ENCODE data around the gene PHF19.

PHF19 gene

DNA sequence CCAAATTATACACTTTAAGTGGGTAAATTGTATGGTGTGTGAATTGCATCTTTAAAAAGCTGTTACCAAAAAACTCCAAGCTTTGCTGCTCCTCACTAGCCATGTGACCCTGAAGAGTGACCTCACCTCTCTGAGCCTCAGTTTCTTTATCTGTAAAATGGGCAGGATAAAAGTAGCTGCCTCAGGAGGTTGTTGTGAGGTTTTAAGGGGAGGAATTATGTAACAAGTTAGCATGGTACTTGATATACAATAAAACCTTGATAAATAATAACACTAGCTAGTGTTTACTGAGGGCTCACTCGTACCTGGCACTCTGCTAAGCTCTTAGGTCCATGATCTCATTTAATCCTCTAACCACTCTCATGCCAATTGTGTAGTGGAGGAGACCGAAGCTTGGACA lies 19.0 kb upstream of the PHF19 start:
- DNase-seq: no peak
- intact Hi-C loops (cut with DNase I): no loop called here

DNA sequence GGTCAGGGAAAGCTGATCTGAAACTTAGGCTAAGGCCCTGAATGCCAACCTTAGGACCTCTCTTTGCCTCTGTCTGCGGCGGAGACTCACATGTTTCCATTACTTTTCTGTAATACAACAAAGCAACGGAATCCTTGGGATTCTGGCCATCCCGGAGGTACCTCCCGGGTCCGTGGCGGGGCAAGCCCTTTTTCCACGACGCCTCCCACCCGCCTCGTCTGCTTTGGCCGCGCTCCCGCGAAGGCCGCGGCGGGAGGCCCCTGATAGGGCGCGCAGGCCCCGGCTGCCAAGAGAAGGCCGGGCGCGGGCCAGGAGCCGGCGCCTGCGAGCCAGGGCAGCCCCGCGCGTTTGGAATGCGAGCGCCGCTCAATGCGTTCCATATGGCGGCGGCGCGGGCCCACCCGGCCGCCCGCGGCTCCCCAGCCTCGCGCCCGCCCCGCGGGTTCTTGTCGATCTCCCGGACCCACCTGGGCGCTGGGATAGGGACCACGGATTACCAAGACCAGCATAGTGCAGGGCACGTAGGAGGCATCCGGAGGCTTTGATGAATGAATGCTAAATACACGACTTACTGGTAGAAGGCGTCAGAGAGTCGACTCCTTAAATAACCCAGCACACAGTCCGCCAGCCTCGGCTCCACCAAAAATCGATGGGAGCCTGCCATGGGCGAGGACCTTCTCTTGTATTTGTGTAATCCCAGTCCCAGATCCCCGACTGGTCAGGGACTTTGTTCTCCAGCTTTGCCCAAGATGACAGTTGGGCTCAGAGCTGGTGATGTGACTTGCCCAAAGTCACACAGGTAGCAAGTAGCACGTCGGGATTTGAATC lies 17.5 kb upstream of the PHF19 start:
- DNase-seq: peak in 17 of 42 donors; percentile 17 to 68 (median 31)
- intact Hi-C loops (cut with DNase I): no loop called here

DNA sequence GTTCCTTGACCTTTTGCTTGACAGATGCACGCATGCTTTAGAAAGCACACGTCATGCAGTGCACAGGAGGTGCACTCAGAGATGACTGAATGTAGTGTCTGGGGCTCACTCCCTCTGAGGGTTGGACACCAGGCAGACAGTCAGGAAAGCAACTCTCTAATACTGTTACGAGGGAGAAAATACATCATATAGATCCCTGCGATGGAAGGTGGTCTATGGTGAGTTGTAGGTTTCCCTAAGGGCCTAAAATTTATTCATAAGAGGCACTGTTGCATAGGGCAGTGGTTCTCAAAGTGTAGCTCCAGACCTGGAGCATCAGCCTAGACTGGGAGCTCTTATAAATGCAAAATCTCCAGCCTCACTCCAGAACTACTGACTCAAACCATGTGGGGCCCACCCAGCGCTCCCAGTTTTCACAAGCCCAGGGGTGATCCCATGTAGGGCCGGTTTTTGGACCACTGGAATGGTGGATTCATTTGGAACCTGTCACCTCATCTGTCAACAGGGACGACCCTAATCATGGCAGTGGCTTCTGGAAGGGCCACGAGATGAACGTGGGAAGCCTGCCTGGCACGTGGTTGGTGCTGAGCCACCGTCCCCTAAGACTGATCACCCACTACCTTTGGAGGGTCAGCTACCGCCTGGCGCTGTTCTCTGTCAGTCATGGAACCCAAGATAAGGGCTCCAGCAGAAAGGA lies 16.8 kb upstream of the PHF19 start:
- DNase-seq: no peak
- intact Hi-C loops (cut with DNase I): no loop called here

DNA sequence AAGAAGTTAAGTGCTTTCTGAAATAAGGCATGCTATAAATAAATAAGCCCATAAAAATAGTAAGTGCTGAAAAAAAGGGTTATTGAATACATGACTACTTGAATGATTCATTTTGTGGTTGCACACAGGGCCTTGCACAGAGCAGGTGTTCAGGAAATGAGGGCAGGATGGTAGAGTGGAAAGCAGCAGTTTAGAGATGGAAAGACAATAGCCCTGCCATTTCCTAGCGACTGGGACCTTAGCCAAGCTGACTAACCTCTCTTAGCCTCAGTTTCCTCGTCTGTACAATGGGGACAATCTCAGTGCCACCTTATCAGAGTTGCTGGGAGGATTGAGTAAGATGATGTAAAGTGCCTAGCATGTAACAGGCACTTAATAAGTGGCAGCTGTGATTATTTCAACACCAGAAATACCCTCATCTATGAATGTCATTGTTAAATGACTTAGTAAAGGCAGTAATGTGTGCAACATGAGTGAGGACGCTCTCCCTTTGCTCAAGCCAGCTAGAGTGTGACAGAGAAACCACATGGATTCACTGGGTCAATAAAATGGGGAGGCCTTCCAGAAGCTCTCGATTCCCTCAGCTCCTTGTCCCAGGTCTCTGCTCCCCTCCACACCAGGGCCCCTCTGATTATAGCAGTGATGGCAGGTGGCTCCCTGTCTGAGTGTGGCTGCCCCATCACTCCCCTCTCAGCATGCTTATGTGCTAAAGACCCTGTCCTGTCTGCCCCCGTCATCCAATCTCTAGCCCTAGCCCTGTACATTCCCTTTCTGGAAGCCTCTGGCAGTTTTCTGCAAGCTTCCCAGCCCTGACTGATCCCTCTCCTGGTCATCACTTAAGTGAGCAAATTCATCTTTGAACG lies 16.0 kb upstream of the PHF19 start:
- intact Hi-C loops (cut with DNase I): no loop called here
- no peak for DNase-seq

DNA sequence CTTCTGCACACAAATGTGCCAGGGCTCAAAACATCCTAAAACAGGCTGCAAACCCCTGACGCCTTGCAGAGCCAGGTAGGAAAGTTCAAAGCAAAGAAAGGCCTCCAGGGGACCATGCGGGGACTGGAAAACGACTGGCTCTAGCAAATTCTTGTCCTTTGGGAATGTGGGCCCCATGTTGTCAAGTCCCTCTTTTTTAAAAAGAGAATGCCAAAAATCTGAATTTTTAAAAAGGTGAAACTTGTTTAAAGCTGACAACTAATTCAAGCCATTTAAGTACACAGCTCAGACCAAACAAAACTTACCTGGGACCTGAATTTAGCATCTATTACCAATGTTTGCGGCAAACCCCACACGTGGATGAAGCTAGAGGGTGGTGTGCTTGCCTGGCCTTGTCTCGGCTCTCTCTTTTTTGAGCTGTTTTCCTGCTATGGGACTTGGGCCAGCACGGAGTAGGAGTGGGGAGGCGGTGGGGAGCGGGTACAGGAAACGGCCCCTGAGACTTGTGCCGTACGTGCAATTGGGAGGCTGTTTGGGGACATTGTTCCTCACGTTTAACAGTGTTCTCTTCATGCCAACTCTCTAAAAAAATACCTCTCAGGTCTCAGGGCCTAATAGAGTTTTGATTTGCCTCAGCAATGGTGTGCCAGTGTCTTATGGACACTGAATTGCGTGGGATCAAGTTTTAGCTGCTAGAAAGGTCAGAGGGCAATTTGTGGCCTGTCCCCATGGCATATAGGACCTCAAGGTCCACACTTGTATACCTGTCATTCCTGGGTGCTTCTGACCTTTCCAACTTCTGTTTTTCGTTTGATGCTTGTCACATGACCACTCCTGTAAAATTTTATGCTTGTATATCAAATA lies 15.1 kb upstream of the PHF19 start:
- no peak for DNase-seq
- intact Hi-C loops (cut with DNase I): no loop called here

DNA sequence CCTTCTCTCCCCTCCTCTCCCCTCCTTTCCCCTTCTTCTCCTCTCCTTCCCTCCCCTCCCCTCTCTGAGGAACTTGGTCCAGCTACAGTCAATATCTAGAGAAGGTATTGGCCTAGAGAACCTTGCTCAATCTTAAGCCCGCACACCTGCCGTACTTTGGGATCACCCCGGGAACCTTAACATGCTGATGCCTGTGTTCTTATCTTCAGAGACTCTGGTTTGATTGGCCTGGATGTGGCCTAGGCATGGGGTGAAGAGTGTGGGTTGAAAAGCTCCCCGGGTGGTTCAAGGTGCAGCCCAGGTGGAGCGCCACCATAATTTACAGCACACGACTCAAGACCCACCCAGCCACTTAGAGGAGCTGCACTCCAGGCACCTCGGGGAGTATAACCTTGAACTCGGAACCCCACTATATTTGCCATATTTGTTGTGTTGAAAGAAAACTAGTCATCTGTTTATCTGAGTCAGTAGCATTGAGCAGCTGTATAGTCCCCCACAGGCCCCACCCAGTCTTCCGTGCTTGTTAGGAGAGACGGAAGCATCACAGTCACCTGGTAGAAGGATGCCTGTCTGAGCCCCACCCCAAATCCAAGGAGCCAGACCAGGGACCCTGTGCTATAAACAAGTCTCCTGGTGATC lies 14.4 kb upstream of the PHF19 start:
- intact Hi-C loops (cut with DNase I): no loop called here
- DNase-seq: no peak

DNA sequence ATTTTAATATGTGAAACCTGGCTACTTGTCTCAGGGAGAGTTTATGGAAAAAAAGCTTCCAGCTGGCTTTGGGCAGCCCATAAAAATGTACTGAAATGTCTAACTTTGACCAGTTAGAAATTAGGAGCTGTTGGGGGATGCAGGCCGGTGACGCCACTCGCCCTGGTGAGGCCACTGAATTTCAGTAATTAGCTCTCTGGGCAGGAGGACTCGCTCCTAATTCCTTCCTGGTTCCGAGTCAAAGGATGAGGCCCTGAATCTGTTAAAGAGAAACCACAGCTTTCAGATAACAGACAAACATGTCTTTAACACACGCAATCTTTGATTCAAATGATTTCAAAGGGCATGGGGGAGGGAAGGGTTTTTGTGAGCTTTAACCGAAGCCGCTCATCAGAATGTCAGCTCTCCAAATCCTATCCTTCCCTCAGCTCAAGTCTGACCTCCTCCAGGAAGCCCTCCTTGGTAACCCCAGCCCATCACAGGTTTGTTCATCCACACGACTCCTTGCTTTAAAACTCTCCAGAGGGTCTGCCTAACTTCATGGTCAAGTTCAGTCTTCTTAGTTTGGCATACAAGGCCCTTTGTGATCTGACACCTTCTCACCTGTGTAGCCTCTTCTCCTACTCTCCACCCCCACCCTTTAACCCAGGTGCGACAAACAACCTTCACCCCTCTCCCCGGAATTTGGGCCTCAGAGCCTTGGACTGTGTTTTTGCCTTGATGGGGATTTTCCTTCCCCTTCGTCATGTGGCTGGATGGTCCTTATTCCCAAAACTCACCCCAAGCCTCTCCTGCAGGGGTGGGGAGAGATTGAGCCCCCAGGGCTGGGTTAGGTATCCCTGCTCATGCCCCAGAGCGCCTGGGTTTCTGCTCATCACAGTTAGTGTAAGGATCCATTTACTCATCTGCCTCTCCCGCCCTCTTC lies 13.6 kb upstream of the PHF19 start:
- intact Hi-C loops (cut with DNase I): no loop called here
- no peak for DNase-seq

DNA sequence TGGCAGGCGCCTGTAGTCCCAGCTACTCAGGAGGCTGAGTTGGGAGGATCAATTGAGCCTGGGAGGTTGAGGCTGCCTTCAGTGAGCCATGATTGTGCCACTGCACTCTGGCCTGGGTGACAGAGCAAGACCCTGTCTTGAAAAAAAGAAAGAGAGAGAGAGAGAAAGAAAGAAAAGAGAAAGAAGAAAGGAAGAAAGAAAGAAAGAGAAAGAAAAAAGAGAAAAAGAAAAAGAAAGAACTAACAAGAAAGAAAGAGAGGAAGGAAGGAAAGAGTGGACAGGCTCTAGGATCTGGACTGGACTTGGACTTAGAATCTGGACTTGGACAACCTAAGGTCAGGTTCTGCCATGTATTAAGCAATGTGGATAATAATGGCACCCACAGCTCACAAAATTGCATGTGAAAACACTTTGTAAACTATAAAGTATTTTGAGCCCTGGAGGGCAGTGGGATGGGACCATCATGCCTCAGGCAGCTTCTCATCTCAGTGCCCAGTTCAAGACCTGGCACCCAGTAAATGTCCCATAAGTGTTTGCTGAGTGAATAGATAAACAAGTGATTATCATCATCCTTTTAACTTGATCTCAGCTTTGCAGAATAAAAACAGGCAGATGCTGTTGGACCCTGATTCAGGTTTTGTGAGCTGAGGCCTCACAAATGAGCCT lies 12.8 kb upstream of the PHF19 start:
- intact Hi-C loops (cut with DNase I): no loop called here
- no peak for DNase-seq

DNA sequence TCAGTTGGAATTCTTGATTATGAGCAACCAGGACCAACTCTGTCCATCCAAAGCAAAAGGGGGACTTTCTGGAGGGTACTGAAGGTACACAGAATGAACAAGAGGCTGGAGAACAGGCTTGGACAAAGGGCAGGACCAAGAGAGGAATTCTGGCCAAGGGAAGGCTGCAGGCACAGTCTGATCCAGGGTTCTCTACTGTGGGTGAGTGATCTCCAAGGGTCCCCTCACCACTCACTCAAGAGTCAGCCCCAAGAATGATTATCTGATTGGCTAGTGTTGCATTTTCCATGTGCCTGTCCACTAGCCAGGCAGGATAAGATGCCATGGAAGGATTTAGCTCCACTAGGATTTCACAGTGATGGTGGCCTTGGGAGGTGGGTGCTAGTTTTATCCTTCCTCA lies 11.6 kb upstream of the PHF19 start:
- intact Hi-C loops (cut with DNase I): no loop called here
- DNase-seq: no peak

DNA sequence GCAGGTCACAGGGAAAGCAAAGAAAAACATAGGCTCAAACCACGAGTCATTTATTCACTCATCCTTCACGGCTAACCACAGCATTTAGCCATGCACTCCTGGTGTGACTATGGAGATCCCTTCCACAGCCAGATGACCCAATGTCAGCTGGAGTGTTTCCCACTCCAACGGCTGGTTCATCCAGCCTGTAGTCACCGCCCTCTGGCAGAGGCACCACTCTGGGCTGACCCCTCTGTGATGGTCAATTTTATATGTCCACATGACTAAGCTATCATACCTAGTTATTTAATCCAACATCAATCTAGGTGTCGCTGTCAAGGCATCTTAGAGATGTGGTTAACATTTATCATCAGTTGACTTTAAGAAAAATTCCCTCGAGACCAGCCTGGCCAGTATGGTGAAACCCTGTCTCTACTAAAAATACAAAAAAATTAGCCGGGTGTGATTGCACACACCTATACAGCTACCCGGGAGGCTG lies 9.5 kb upstream of the PHF19 start:
- intact Hi-C loops (cut with DNase I): no loop called here
- no peak for DNase-seq

DNA sequence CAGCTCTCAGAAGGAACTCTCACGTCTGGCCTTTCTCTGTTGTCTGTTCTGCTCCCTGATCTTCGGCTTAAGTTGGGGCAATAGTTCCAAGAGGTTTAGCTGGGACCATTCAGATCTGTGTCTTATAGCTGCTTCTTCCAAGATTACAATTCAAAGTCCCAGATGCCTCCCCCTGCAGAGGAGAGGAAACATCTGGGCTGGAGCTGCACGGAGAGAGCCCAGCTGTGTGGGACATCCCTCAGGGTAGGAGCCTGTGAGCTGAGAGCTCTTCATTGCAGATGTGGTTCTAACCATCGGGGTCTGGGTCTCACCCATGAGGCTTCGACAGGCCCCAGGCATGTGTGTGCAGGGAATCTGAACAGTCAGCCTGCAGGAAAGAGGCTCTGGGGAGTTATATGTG lies 9.0 kb upstream of the PHF19 start:
- no peak for DNase-seq
- intact Hi-C loops (cut with DNase I): no loop called here

DNA sequence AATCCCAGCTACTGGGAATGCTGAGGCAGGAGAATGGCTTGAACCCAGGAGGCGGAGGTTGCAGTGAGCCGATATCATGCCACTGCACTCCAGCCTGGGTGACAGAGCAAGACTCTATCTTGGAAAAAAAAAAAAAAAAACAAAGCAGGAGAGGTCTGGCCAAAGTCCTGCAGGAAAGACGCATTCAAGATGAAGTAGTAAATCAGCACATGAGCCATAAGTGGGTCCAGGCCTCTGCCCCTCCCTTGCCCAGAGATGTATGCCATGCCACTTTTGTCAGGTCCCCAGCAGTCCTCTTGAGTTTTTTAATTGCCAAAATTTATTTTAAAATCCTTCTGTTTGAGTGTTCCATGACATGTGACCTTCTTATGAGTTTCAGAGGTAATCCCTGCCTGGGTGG lies 8.5 kb upstream of the PHF19 start:
- DNase-seq: no peak
- intact Hi-C loops (cut with DNase I): no loop called here

DNA sequence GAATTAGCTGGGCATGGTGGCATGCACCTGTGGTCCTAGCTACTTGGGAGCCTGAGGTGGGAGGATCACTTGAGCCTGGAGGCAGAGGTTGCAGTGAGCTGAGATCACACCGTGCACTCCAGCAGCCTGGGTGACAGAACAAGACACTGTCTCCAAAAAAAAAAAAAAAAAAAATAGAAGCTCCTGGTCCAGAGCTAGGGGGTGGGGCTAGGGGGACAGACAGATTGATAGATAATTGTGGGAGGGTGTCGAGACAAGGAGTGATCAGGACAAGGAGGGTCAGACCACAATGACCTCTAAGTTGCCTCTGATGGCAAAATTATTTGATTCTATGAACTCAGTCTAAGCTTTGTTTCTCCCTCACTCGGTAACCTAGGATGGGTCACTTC lies 6.6 kb upstream of the PHF19 start:
- intact Hi-C loops (cut with DNase I): no loop called here

DNA sequence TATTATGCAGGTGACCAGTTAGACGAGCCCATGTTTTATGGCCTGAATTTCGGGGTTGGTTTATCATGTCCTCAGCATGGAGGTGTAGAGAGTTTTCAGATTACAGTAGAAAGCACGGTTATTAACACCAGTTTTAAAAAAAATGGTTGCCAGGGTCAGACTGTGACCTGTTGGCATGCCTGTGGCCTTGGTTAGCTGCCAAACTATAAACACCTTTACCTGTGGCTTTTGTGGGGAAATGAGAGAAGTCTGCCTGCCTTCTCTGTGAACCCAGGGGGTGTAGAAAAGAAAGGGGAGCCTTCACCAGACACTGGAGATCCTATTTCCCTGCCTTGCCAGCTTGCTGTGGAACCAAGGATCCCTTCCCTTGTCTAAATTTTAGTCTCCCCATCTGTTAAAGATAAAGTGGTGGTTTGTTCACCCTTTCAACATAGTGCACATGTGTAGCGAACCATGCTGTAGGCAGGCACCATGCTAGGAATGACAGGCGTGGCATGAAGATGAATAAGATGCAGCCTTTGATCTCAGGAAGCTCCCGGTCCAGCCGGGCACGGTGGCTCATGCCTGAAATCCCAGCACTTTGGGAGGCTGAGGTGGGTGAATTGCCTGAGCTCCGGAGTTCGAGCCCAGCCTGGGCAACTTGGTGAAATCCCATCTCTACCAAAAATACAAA lies 6.1 kb upstream of the PHF19 start:
- DNase-seq: no peak
- intact Hi-C loops (cut with DNase I): no loop called here

More for the DNA sequence above, 6.6 kb upstream of the PHF19 start:
- no peak for DNase-seq

DNA sequence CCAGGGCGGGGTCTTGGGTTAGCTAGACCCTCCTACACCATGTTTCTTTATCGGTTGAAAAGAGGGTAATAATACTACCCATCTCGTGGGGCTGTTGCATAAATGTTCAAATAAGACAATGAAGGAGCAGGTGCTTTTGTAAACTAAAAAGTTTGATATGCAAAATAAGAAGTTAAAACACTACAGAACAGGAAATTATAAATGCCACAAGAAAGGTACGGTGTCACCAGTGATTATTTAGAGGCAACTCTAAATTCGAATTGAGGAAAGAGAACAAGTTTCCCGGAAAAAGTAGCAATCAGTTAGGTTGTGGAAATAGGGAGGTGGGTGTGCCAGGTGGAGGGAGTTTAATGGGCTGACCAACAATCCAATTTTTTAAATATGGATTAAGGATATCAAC lies 2.5 kb upstream of the PHF19 start:
- intact Hi-C loops (cut with DNase I): loop anchor here (5.0 kb wide), 1 partner anchor 58 kb away; no protein-coding TSS in a partner anchor
- no peak for DNase-seq

Measured in head of caudate nucleus (tissue), 42 donors.